HUES6 (cell line): Measurements from ENCODE around the gene PSMA8.
"Not testable (repeated sequence)": the region's sequence is repeated elsewhere in the genome, so short reads cannot be mapped to it uniquely, and the experiment has no call there.

Experiments used
- H3K27ac ChIP-seq: 2 replicates; pipeline ENCODE4 v1.7.0; 2013; ENCODE audit warnings: low read depth, mild to moderate bottlenecking, low read length, inconsistent platforms
- H3K27me3 ChIP-seq: 2 replicates; pipeline ENCODE4 v1.6.1; 2013; ENCODE audit warnings: low read length; ENCODE audit not compliant: control insufficient read depth, insufficient read depth
- H3K36me3 ChIP-seq: 2 replicates; pipeline ENCODE4 v1.6.1; 2013; ENCODE audit warnings: low read length; ENCODE audit not compliant: control insufficient read depth, insufficient read depth
- H3K4me1 ChIP-seq: 2 replicates; pipeline ENCODE4 v1.6.1; 2013; ENCODE audit warnings: low read length; ENCODE audit not compliant: control insufficient read depth, insufficient read depth
- H3K4me3 ChIP-seq: 2 replicates; pipeline ENCODE4 v1.5.1; 2013; ENCODE audit warnings: low read depth, low read length
- H3K9ac ChIP-seq: one replicate; pipeline ENCODE4 v1.6.1; 2013; ENCODE audit warnings: mild to moderate bottlenecking, low read length
- H3K9me3 ChIP-seq: 2 replicates; pipeline ENCODE4 v1.6.1; 2013; ENCODE audit warnings: low read depth, low read length; ENCODE audit not compliant: control insufficient read depth, insufficient read depth

Gene PSMA8

DNA sequence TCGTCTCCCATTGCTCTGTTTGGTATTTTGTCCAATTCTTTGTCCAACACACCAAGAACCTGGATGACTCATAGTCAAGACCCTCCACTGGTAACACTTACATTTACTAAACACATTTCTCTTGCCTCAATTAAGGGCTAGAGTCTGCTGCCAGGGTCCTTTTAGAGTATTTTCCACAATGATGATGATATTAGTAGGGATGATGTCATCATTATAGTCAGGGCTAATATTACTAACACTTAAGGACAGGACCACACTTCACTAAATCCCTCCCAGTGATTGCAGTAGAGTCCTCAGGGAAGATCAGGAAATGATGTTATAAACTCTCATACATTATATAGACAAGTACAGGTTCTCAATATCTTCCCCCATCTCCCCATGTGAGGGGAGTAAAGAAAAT is 29.6 kb upstream of the PSMA8 start:
- Histone ChIP-seq H3K9ac (no peak overlapping the region), H3K4me1 (no peaks in the 10 kb centered on the region), H3K36me3 (no peaks in the 10 kb centered on the region), H3K9me3 (no peaks in the 10 kb centered on the region), H3K27ac (no peak overlapping the region), H3K4me3 (no peak overlapping the region), H3K27me3 (no peaks in the 10 kb centered on the region)

DNA sequence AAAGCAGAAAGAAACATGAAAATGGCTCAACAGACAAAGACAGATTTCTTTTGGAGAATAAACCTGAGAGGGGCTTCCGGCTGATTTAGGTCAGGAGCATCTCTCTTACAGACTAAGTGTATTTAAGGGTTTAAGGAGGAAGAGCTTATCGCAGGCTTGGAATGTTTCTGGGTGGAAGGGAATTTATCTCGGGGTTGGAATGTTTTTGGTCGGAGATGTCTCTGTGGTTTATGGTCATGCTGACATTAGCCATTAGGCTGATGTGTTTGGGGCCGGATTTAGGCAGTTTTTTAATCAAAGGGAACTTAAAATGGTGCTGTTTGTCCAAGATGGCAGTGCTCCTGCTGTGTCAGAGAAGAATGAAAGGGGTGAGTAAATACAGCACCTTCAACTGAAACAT is 14.4 kb upstream of the PSMA8 start:
- Histone ChIP-seq H3K9ac (no peak overlapping the region), H3K27ac (no peak overlapping the region), H3K36me3 (no peaks in the 10 kb centered on the region), H3K27me3 (no peaks in the 10 kb centered on the region), H3K9me3 (peaks cover 9% of the 10 kb centered on the region; the same call in 1 of the 2 replicates), H3K4me3 (no peak overlapping the region), H3K4me1 (no peaks in the 10 kb centered on the region)

GRCh38 chr18:26121476-26121875 is 12.2 kb upstream of the PSMA8 start:
- Histone ChIP-seq H3K9ac (no peak overlapping the region), H3K4me3 (no peak overlapping the region), H3K36me3 (no peaks in the 10 kb centered on the region), H3K27me3 (no peaks in the 10 kb centered on the region), H3K4me1 (no peaks in the 10 kb centered on the region), H3K27ac (no peak overlapping the region), H3K9me3 (peaks cover 9% of the 10 kb centered on the region; the same call in 1 of the 2 replicates)

- not testable (repeated sequence) for H3K27me3 ChIP-seq, H3K4me3 ChIP-seq, H3K4me1 ChIP-seq, H3K9ac ChIP-seq, H3K36me3 ChIP-seq, H3K27ac ChIP-seq, H3K9me3 ChIP-seq
Observed at GRCh38 chr18:26121994-26122393, 11.7 kb upstream of the PSMA8 start.

DNA sequence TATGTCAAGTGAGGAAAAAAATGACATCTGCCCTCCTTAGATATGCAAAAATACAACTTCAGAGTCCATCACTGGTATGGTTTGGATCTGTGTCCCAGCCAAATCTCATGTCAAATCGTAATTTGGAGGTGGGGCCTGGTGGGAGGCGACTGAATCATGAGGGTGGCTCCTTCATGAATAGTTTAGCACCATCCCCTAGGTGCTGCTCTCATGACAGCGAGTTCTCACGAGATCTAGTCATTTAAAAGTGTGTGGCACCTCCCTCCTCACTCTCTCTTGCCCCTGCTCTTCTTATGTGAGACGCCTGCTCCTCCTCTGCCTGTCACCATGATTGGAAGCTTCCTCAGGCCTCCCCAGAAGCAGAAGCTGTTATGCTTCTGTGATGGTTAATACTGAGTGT is 5.9 kb upstream of the PSMA8 start:
- no peak overlapping the region for H3K27ac ChIP-seq
- no peaks in the 10 kb centered on the region for H3K36me3 ChIP-seq
- H3K9me3 ChIP-seq: no peaks in the 10 kb centered on the region
- no peak overlapping the region for H3K4me3 ChIP-seq
- no peaks in the 10 kb centered on the region for H3K4me1 ChIP-seq
- H3K9ac ChIP-seq: no peak overlapping the region
- H3K27me3 ChIP-seq: no peaks in the 10 kb centered on the region

GRCh38 chr18:26128192-26128591 is 5.5 kb upstream of the PSMA8 start:
- not testable (repeated sequence) for H3K27ac ChIP-seq, H3K27me3 ChIP-seq, H3K36me3 ChIP-seq, H3K9me3 ChIP-seq, H3K9ac ChIP-seq, H3K4me1 ChIP-seq, H3K4me3 ChIP-seq

DNA sequence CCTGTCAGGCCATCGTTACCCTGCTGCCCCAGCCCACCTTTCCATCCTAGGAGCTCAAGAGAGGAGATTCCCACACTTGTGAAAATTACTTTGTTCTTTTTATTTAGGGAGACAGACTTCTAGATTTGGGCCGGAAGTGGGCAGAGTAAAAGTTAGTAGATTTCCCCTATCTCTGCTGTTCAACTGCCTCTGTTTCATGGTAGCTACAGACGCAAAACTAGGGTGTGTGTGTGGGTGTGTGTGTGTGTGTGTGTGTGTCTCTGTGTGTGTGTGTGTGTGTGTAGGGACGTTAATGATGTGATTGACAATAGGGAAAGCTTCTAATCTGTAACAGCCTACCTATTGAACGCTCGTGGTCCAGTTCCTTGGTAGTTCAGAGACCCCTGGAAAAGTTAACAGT is 438 bp downstream of the PSMA8 start:
- Histone ChIP-seq H3K27ac (no peak overlapping the region), H3K27me3 (peaks cover 10% of the 10 kb centered on the region; the same call in 1 of the 2 replicates), H3K9ac (no peak overlapping the region), H3K36me3 (no peaks in the 10 kb centered on the region), H3K4me3 (peak overlapping the region; percentile 31; the same call in 1 of the 2 replicates), H3K9me3 (no peaks in the 10 kb centered on the region), H3K4me1 (peaks cover 4% of the 10 kb centered on the region; the same call in 1 of the 2 replicates)

GRCh38 chr18:26135548-26135947 is 1.9 kb downstream of the PSMA8 start:
- H3K9me3 ChIP-seq: no peaks in the 10 kb centered on the region
- H3K4me1 ChIP-seq: peaks cover 4% of the 10 kb centered on the region; the same call in 1 of the 2 replicates
- peaks cover 10% of the 10 kb centered on the region; the same call in 1 of the 2 replicates for H3K27me3 ChIP-seq
- no peak overlapping the region for H3K4me3 ChIP-seq
- no peaks in the 10 kb centered on the region for H3K36me3 ChIP-seq
- no peak overlapping the region for H3K27ac ChIP-seq
- no peak overlapping the region for H3K9ac ChIP-seq

DNA sequence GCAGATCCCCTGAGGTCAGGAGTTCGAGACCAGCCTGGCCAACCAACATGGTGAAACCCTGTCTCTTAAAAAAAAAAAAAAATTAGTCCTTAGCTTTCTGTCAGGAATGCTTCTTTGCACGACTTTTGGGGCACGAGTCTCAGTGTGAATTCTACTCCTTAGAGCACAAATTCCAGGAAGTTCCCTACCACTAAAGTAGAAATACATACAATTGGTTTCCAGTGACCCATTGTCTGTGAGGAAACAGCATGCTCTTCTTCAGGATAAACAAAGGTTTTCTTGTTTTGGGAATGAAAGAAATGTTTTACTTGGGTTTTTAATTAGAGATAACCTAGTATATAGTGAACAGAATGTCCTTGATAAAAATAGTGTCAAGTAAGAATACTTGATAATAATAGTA is 23.7 kb downstream of the PSMA8 start:
- no peak overlapping the region for H3K27ac ChIP-seq
- H3K36me3 ChIP-seq: no peaks in the 10 kb centered on the region
- no peak overlapping the region for H3K4me3 ChIP-seq
- H3K9me3 ChIP-seq: no peaks in the 10 kb centered on the region
- H3K4me1 ChIP-seq: no peaks in the 10 kb centered on the region
- H3K27me3 ChIP-seq: no peaks in the 10 kb centered on the region
- no peak overlapping the region for H3K9ac ChIP-seq

- no peak overlapping the region for H3K4me3 ChIP-seq
- no peaks in the 10 kb centered on the region for H3K9me3 ChIP-seq
- H3K36me3 ChIP-seq: no peaks in the 10 kb centered on the region
- H3K4me1 ChIP-seq: no peaks in the 10 kb centered on the region
- H3K27ac ChIP-seq: no peak overlapping the region
- H3K27me3 ChIP-seq: no peaks in the 10 kb centered on the region
- H3K9ac ChIP-seq: no peak overlapping the region
Observed at GRCh38 chr18:26159353-26159752, 25.7 kb downstream of the PSMA8 start.

DNA sequence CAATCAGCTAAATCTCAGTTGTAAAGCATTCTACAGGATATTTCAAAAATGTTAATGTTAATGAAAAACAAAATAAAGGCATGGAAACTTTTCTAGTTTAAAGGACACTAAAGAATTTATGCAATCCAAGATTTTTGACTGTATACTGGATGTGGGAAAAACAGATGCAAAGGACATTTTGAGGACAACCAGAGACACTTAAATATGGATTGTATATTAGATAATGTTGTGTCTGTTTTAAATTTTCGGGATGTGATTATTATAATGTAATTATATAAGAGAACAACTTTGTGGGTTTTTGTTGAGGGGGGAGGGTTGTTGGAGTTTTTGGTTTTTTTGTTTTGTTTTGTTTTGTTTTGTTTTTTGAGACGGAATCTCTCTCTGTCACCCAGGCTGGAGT is 30.9 kb downstream of the PSMA8 start:
- Histone ChIP-seq H3K36me3 (no peaks in the 10 kb centered on the region), H3K27me3 (no peaks in the 10 kb centered on the region), H3K4me1 (no peaks in the 10 kb centered on the region), H3K27ac (no peak overlapping the region), H3K9me3 (no peaks in the 10 kb centered on the region), H3K9ac (no peak overlapping the region), H3K4me3 (no peak overlapping the region)

- H3K27ac ChIP-seq, H3K36me3 ChIP-seq, H3K4me3 ChIP-seq, H3K9me3 ChIP-seq, H3K4me1 ChIP-seq, H3K9ac ChIP-seq, H3K27me3 ChIP-seq: not testable (repeated sequence)
Observed at GRCh38 chr18:26167592-26167991, 33.9 kb downstream of the PSMA8 start.
